Measurements from ENCODE around the gene ZFYVE26. TPM values are rescaled to one million over a fixed set of nuclear protein-coding genes. Genes with fewer than 3 reads are reported as not detected.

ZFYVE26 gene
- total RNA-seq, 1 donor from 2014 or later: 12.6 TPM

GRCh38 chr14:67817750-67818438 lies 1.5 kb upstream of the ZFYVE26 start:
- no peak for DNase-seq (ENCODE audit: low read depth in 2 of 2)

- DNase-seq (ENCODE audit: low read depth in 2 of 2): peak in 1 of 2 donors; percentile 58
Observed at GRCh38 chr14:67815573-67816225, 691 bp downstream of the ZFYVE26 start.

GRCh38 chr14:67814821-67815220 lies 1.6 kb downstream of the ZFYVE26 start:
- DNase-seq (ENCODE audit: low read depth in 2 of 2): no peak

GRCh38 chr14:67806246-67806645 lies 10.1 kb downstream of the ZFYVE26 start:
- no peak for DNase-seq (ENCODE audit: low read depth in 2 of 2)

- DNase-seq (ENCODE audit: low read depth in 2 of 2): no peak
Observed at GRCh38 chr14:67800743-67801142, 15.6 kb downstream of the ZFYVE26 start.

GRCh38 chr14:67798731-67799130 lies 17.7 kb downstream of the ZFYVE26 start:
- DNase-seq (ENCODE audit: low read depth in 2 of 2): no peak

- no peak for DNase-seq (ENCODE audit: low read depth in 2 of 2)
Observed at GRCh38 chr14:67787673-67788072, 28.7 kb downstream of the ZFYVE26 start.

- no peak for DNase-seq (ENCODE audit: low read depth in 2 of 2)
Observed at GRCh38 chr14:67785270-67786109, 30.9 kb downstream of the ZFYVE26 start.

GRCh38 chr14:67784244-67784823 lies 32.1 kb downstream of the ZFYVE26 start:
- DNase-seq (ENCODE audit: low read depth in 2 of 2): no peak

- DNase-seq (ENCODE audit: low read depth in 2 of 2): no peak
Observed at GRCh38 chr14:67782090-67782489, 34.3 kb downstream of the ZFYVE26 start.

- no peak for DNase-seq (ENCODE audit: low read depth in 2 of 2)
Observed at GRCh38 chr14:67778792-67779191, 37.6 kb downstream of the ZFYVE26 start.

GRCh38 chr14:67776653-67777322 lies 39.6 kb downstream of the ZFYVE26 start:
- no peak for DNase-seq (ENCODE audit: low read depth in 2 of 2)

GRCh38 chr14:67773844-67774377 lies 42.5 kb downstream of the ZFYVE26 start:
- DNase-seq (ENCODE audit: low read depth in 2 of 2): no peak

GRCh38 chr14:67768219-67768618 lies 48.2 kb downstream of the ZFYVE26 start:
- no peak for DNase-seq (ENCODE audit: low read depth in 2 of 2)

GRCh38 chr14:67766035-67766680 lies 50.2 kb downstream of the ZFYVE26 start:
- no peak for DNase-seq (ENCODE audit: low read depth in 2 of 2)

GRCh38 chr14:67765192-67765834 lies 51.1 kb downstream of the ZFYVE26 start:
- DNase-seq (ENCODE audit: low read depth in 2 of 2): no peak

GRCh38 chr14:67764496-67764895 lies 51.9 kb downstream of the ZFYVE26 start:
- DNase-seq (ENCODE audit: low read depth in 2 of 2): no peak

GRCh38 chr14:67763158-67763822 lies 53.1 kb downstream of the ZFYVE26 start:
- no peak for DNase-seq (ENCODE audit: low read depth in 2 of 2)

GRCh38 chr14:67762051-67762450 lies 54.3 kb downstream of the ZFYVE26 start:
- DNase-seq (ENCODE audit: low read depth in 2 of 2): no peak

- DNase-seq (ENCODE audit: low read depth in 2 of 2): no peak
Observed at GRCh38 chr14:67759916-67760315, 56.5 kb downstream of the ZFYVE26 start.
